Vagina (tissue), 2 donors: ENCODE results near the gene TLE4.

ENCODE experiments used
- POLR2A ChIP-seq, 2 donors: fragments of 450-650 bp; IDR thresholded peaks; one replicate each; pipeline ENCODE4 v1.6.1; 2017; ENCODE audit warnings: antibody characterized with exemption in 2 of 2, mild to moderate bottlenecking in 2 of 2, moderate library complexity in 2 of 2
- TF ChIP-seq, protein P1 (sequence below), 3 experiments: fragments of 450-650 bp in 2 of 3; fragments of 200-600 bp in 1 of 3; sonication (generic) in 1 of 3; IDR thresholded peaks; one replicate each; pipeline ENCODE4 v1.5.1; 2017 to 2019; ENCODE audit warnings: antibody characterized with exemption in 3 of 3, mild to moderate bottlenecking in 2 of 3, moderate library complexity in 2 of 3

DNA sequence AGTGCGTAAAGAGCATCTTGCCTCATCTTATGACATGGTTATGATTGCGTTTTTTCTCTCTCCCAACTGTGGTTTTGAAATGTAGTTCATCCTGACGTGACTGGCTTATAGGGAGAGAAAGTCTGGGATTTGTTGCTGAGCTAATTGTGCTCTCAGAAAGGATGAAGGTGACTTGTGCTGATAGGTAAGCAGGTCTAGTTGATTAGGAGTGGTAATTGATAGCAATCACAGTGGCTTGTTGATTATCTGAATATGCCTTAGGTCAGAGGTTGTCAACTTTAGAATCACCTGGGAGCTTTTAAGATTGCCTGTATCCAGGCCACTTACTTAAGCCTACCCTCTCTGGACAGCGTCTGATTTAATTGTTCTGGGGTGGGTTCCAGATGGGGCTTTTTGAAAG, 117.8 kb downstream of the TLE4 start:
- TF ChIP-seq POLR2A (IDR thresholded peaks at IDR 0.05), result no peak
- TF ChIP-seq, protein P1, sequence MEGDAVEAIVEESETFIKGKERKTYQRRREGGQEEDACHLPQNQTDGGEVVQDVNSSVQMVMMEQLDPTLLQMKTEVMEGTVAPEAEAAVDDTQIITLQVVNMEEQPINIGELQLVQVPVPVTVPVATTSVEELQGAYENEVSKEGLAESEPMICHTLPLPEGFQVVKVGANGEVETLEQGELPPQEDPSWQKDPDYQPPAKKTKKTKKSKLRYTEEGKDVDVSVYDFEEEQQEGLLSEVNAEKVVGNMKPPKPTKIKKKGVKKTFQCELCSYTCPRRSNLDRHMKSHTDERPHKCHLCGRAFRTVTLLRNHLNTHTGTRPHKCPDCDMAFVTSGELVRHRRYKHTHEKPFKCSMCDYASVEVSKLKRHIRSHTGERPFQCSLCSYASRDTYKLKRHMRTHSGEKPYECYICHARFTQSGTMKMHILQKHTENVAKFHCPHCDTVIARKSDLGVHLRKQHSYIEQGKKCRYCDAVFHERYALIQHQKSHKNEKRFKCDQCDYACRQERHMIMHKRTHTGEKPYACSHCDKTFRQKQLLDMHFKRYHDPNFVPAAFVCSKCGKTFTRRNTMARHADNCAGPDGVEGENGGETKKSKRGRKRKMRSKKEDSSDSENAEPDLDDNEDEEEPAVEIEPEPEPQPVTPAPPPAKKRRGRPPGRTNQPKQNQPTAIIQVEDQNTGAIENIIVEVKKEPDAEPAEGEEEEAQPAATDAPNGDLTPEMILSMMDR (IDR thresholded peaks at IDR 0.05), result no peak
